H1 (cell line): ENCODE results near the gene PLPPR4. TPM values are rescaled to one million over a fixed set of nuclear protein-coding genes. Genes with fewer than 3 reads are reported as not detected.

Experiments used
- CTCF ChIA-PET: fragments of 300-600 bp; sonication (Branson Sonifier 250); formaldehyde crosslinking; loops from one replicate; lab custom pipeline; 2021; ENCODE audit not compliant: partially characterized antibody; lab: Charles Lee
- POLR2A ChIA-PET: fragments of 300-600 bp; sonication (Branson Sonifier 250); formaldehyde crosslinking; loops from one replicate; lab custom pipeline; 2021; ENCODE audit warnings: inconsistent platforms; ENCODE audit not compliant: partially characterized antibody; lab: Charles Lee
- DNase-seq, 2 experiments: peaks; one replicate each; pipeline versions ENCODE4 v3.0.0 to v3.0.0-alpha.2; 2010 to 2022; ENCODE audit warnings: low spot score in 2 of 2, low read depth in 1 of 2, mixed read lengths in 1 of 2
- FAIRE-seq: peaks from 2 replicates; lab custom pipeline; 2011; peaks lifted over from hg19 to GRCh38; lab: Jason Lieb, UNC
- H2AFZ ChIP-seq: 2 replicates; pipeline ENCODE4 v1.8.1; 2012; ENCODE audit warnings: low read length, inconsistent platforms
- H2AK5ac ChIP-seq: 2 replicates; pipeline ENCODE4 v1.6.1; 2013; ENCODE audit warnings: low read depth, low read length
- H2BK120ac ChIP-seq: replicated peaks from 2 replicates; pipeline ENCODE3; 2013; ENCODE audit warnings: low read depth, low read length, inconsistent platforms
- H2BK12ac ChIP-seq: 2 replicates; pipeline ENCODE4 v1.6.1; 2013; ENCODE audit warnings: low read depth, low read length
- H2BK15ac ChIP-seq: 2 replicates; pipeline ENCODE4 v1.6.1; 2013; ENCODE audit warnings: low read length
- H2BK20ac ChIP-seq: 2 replicates; pipeline ENCODE4 v1.6.1; 2013; ENCODE audit warnings: low read length
- H2BK5ac ChIP-seq: 2 replicates; pipeline ENCODE4 v1.6.1; 2013; ENCODE audit warnings: low read depth, low read length
- H3K14ac ChIP-seq: 2 replicates; pipeline ENCODE4 v1.6.1; 2013; ENCODE audit warnings: inconsistent platforms; ENCODE audit not compliant: insufficient read length
- H3K18ac ChIP-seq: 2 replicates; pipeline ENCODE4 v1.6.1; 2013; ENCODE audit warnings: low read length; ENCODE audit errors: extremely low read depth
- H3K23ac ChIP-seq: 2 replicates; pipeline ENCODE4 v1.6.1; 2013; ENCODE audit warnings: inconsistent platforms; ENCODE audit not compliant: insufficient read length
- H3K23me2 ChIP-seq: 2 replicates; pipeline ENCODE4 v1.6.1; 2013; ENCODE audit warnings: low read depth, low read length
- H3K27ac ChIP-seq: 2 replicates; pipeline ENCODE4 v1.6.1; 2011; ENCODE audit warnings: low read depth, low read length, inconsistent platforms
- H3K27me3 ChIP-seq, 4 experiments: replicated peaks in 1 of 4; 1 replicate in 1 of 4; 2 replicates in 3 of 4; pipeline versions ENCODE4 v1.6.1 to v1.8.1; 2011 to 2013; ENCODE audit warnings: low read length in 3 of 4, mild to moderate bottlenecking in 3 of 4, inconsistent platforms in 2 of 4, mixed read lengths in 2 of 4, moderate library complexity in 1 of 4; ENCODE audit not compliant: control insufficient read depth in 3 of 4, insufficient read depth in 3 of 4; ENCODE audit errors: extremely low read depth in 1 of 4
- H3K36me3 ChIP-seq, 4 experiments: 2 replicates each; pipeline versions ENCODE4 v1.6.1 to v1.8.1; 2011 to 2013; ENCODE audit warnings: mild to moderate bottlenecking in 4 of 4, low read length in 3 of 4, moderate library complexity in 2 of 4, control low read depth in 1 of 4, inconsistent platforms in 1 of 4; ENCODE audit not compliant: insufficient read depth in 4 of 4, control insufficient read depth in 2 of 4
- H3K4ac ChIP-seq: replicated peaks from 2 replicates; pipeline ENCODE3; 2013; ENCODE audit warnings: low read length, low read depth, mixed read lengths, inconsistent platforms; ENCODE audit not compliant: insufficient read length
- H3K4me1 ChIP-seq, 4 experiments: replicated peaks in 1 of 4; 1 replicate in 1 of 4; 2 replicates in 3 of 4; pipeline versions ENCODE4 v1.6.1 to v1.8.1; 2011 to 2013; ENCODE audit warnings: low read length in 3 of 4, inconsistent platforms in 2 of 4, mixed read lengths in 1 of 4; ENCODE audit not compliant: insufficient read depth in 4 of 4, control insufficient read depth in 3 of 4
- H3K4me2 ChIP-seq, 2 experiments: 2 replicates each; pipeline versions ENCODE4 v1.6.1 to v1.8.1; 2011 to 2013; ENCODE audit warnings: low read depth in 2 of 2, low read length in 2 of 2, control low read depth in 1 of 2, inconsistent platforms in 1 of 2, mild to moderate bottlenecking in 1 of 2; ENCODE audit not compliant: insufficient read depth in 1 of 2
- H3K4me3 ChIP-seq, 4 experiments: fragments of 200-600, 300-600 bp in 1 of 4; sonication (generic), shearing (Covaris generic), sonication (Bioruptor Twin) in 1 of 4; 2 replicates each; pipeline versions ENCODE4 v1.5.1 to v1.8.1; 2011 to 2016; ENCODE audit warnings: low read length in 4 of 4, low read depth in 3 of 4, control low read depth in 2 of 4, inconsistent platforms in 2 of 4, mild to moderate bottlenecking in 2 of 4, mixed read lengths in 1 of 4, moderate library complexity in 1 of 4; ENCODE audit not compliant: insufficient read depth in 2 of 4; ENCODE audit errors: extremely low read depth in 1 of 4
- H3K56ac ChIP-seq: replicated peaks from 2 replicates; pipeline ENCODE3; 2013; ENCODE audit warnings: low read depth, mild to moderate bottlenecking, mixed read lengths, low read length, inconsistent platforms; ENCODE audit not compliant: insufficient read length
- H3K79me1 ChIP-seq: 2 replicates; pipeline ENCODE4 v1.6.1; 2013; ENCODE audit warnings: low read depth, low read length, control low read depth
- H3K79me2 ChIP-seq, 2 experiments: 2 replicates each; pipeline versions ENCODE4 v1.6.1 to v1.8.1; 2012 to 2013; ENCODE audit warnings: low read length in 2 of 2, mild to moderate bottlenecking in 2 of 2, inconsistent platforms in 1 of 2; ENCODE audit not compliant: insufficient read depth in 2 of 2, control insufficient read depth in 1 of 2
- H3K9ac ChIP-seq, 4 experiments: replicated peaks in 1 of 4; 1 replicate in 1 of 4; 2 replicates in 3 of 4; pipeline versions ENCODE4 v1.6.1 to v1.8.1; 2011 to 2013; ENCODE audit warnings: low read depth in 3 of 4, low read length in 3 of 4, control low read depth in 2 of 4, mild to moderate bottlenecking in 2 of 4, moderate library complexity in 2 of 4, inconsistent platforms in 1 of 4; ENCODE audit errors: extremely low read depth in 1 of 4
- H3K9me3 ChIP-seq, 2 experiments: 2 replicates each; pipeline versions ENCODE4 v1.6.1 to v1.8.1; 2012 to 2013; ENCODE audit warnings: mild to moderate bottlenecking in 2 of 2, moderate library complexity in 2 of 2, control low read depth in 1 of 2, inconsistent platforms in 1 of 2, low read depth in 1 of 2, low read length in 1 of 2, mixed read lengths in 1 of 2; ENCODE audit not compliant: insufficient read depth in 2 of 2
- H4K20me1 ChIP-seq, 2 experiments: replicated peaks in 1 of 2; 2 replicates each; pipeline versions ENCODE3 to v1.8.1; 2011 to 2013; ENCODE audit warnings: inconsistent platforms in 2 of 2, low read length in 2 of 2, mild to moderate bottlenecking in 1 of 2; ENCODE audit not compliant: insufficient read depth in 2 of 2, control insufficient read depth in 1 of 2
- H4K5ac ChIP-seq: 2 replicates; pipeline ENCODE4 v1.6.1; 2013; ENCODE audit warnings: low read length, low read depth, mixed read lengths, inconsistent platforms; ENCODE audit not compliant: insufficient read length
- H4K8ac ChIP-seq: 2 replicates; pipeline ENCODE4 v1.8.0; 2013; ENCODE audit warnings: mild to moderate bottlenecking, moderate library complexity, low read length, inconsistent platforms; ENCODE audit not compliant: insufficient read depth; ENCODE audit errors: extremely low read depth
- H4K91ac ChIP-seq: replicated peaks from 2 replicates; pipeline ENCODE3; 2013; ENCODE audit warnings: low read length, mixed read lengths, inconsistent platforms; ENCODE audit not compliant: insufficient read length
- BACH1 ChIP-seq: IDR thresholded peaks from 2 replicates; pipeline ENCODE4 v1.6.1; 2012; ENCODE audit warnings: low read length, improper control_type of control experiment
- BRCA1 ChIP-seq: IDR thresholded peaks from 2 replicates; pipeline ENCODE4 v1.6.1; 2012; ENCODE audit warnings: low read depth, low read length, improper control_type of control experiment
- E2F6 ChIP-seq: IDR thresholded peaks from 2 replicates; pipeline ENCODE4 v1.6.1; 2012; ENCODE audit warnings: inconsistent platforms
- HDAC2 ChIP-seq, 2 experiments: fragments of 300-600 bp in 1 of 2; sonication (generic) in 1 of 2; IDR thresholded peaks; 2 replicates each; pipeline ENCODE4 v1.6.1; 2011 to 2012; ENCODE audit warnings: low read depth in 2 of 2, low read length in 2 of 2, mild to moderate bottlenecking in 2 of 2, moderate library complexity in 2 of 2, borderline replicate concordance in 1 of 2, inconsistent platforms in 1 of 2
- JUN ChIP-seq: IDR thresholded peaks from 2 replicates; pipeline ENCODE4 v1.6.1; 2011; ENCODE audit warnings: low read depth, mild to moderate bottlenecking, improper control_type of control experiment, low read length
- KDM1A ChIP-seq: fragments of 200-600, 300-600 bp; sonication (generic); IDR thresholded peaks from 2 replicates; pipeline ENCODE4 v1.7.1; 2016; ENCODE audit warnings: mild to moderate bottlenecking, low read length, borderline replicate concordance
- KDM5A ChIP-seq: fragments of 200-600 bp; IDR thresholded peaks from 2 replicates; pipeline ENCODE4 v1.7.1; 2012; ENCODE audit warnings: mild to moderate bottlenecking, low read length, inconsistent platforms, mixed read lengths
- MAFK ChIP-seq: IDR thresholded peaks from 2 replicates; pipeline ENCODE4 v1.6.1; 2012; ENCODE audit warnings: low read depth, mild to moderate bottlenecking, improper control_type of control experiment, low read length
- RAD21 ChIP-seq, 2 experiments: IDR thresholded peaks in 1 of 2; conservative IDR thresholded peaks in 1 of 2; 2 replicates each; pipeline ENCODE4 v1.6.1; 2011; ENCODE audit warnings: low read depth in 2 of 2, low read length in 2 of 2, improper control_type of control experiment in 1 of 2, inconsistent platforms in 1 of 2, mild to moderate bottlenecking in 1 of 2, moderate library complexity in 1 of 2
- SAP30 ChIP-seq: fragments of 300-600 bp; sonication (generic); IDR thresholded peaks from 2 replicates; pipeline ENCODE4 v1.7.1; 2012; ENCODE audit warnings: low read length, moderate library complexity, mild to moderate bottlenecking, inconsistent platforms; ENCODE audit not compliant: insufficient read depth, insufficient replicate concordance
- TAF1 ChIP-seq: IDR thresholded peaks from 2 replicates; pipeline ENCODE4 v1.6.1; 2011; ENCODE audit warnings: mild to moderate bottlenecking, low read depth, low read length
- ZNF274 ChIP-seq: IDR thresholded peaks from 2 replicates; pipeline ENCODE4 v1.7.0; 2012; ENCODE audit warnings: low read length, borderline replicate concordance; ENCODE audit errors: extremely low read depth
- WGBS, 2 experiments: shearing (Covaris generic) in 1 of 2; methylation state at CpG; one replicate each; pipeline versions ENCODE4 v1.1.6 to v1.1.7; 2013 to 2015; ENCODE audit warnings: low lambda C conversion rate in 2 of 2, mixed read lengths in 2 of 2, inconsistent platforms in 1 of 2, low coverage in 1 of 2, missing lambda C conversion rate in 1 of 2; ENCODE audit not compliant: insufficient replicate concordance in 2 of 2, insufficient coverage in 1 of 2, insufficient read length in 1 of 2; ENCODE audit errors: extremely low coverage in 1 of 2, missing lambda C conversion rate in 1 of 2; 5-methylcytosine and 5-hydroxymethylcytosine counted together
- polyA plus RNA-seq, 7 experiments: library from polyadenylated mRNA; depleted of rRNA in 3 of 7; stranded (reverse) in 5 of 7; unstranded in 2 of 7; fragments of >200 nt in 5 of 7; fragments of 200-250 nt in 2 of 7; gene quantifications; 1 replicate in 5 of 7; 2 replicates in 1 of 7; 4 replicates in 1 of 7; pipeline versions ENCODE4 v1.2.1 to v1.2.3, GENCODE V29; 2011 to 2013; ENCODE audit warnings: missing spikeins in 2 of 7, mixed read lengths in 2 of 7
- total RNA-seq: library from RNA; stranded (reverse); fragmentation: NEBNext Ultra II Directional; extraction: Animal tissue kit (Norgen Biotek cat#: 25700); gene quantifications from 2 replicates; pipeline ENCODE4 v1.2.1, GENCODE V29; 2021

Gene PLPPR4
- total and polyA plus RNA-seq, 2 of the 8 experiments (the other 6 are each of a cell fraction or from before 2014, with no cell fraction given): 0.74 to 2.2 TPM

DNA sequence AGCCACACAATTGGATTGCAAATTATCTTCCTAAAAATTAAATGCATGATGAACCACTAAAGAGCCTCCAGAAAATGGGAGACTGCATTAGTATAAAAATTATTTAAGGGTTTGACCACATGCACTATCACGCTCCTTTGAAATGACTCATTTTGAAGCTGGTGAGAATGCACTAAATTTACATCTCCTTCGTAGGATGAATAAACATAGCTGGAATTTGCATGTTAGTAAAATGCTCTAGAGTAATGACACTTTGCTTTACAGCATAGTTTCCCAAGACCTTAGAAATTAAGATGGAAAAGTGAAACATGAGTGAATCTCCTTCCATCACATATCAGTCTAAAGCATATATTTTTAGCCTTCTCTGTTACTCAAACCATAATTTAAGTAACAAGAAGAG is 2.4 kb downstream of the PLPPR4 start:
- Histone ChIP-seq H3K36me3 (no peaks in the 10 kb centered on the region), H3K23ac (no peak overlapping the region), H2AK5ac (no peak overlapping the region), H3K4me2 (no peak overlapping the region), H3K9ac (no peak overlapping the region), H4K5ac (no peak overlapping the region), H2AFZ (no peak overlapping the region), H3K18ac (no peak overlapping the region), H3K4me3 (no peak overlapping the region), H2BK5ac (no peak overlapping the region), H3K79me1 (no peaks in the 10 kb centered on the region), H3K27ac (no peak overlapping the region), H2BK20ac (no peak overlapping the region), H2BK15ac (no peak overlapping the region), H2BK12ac (no peak overlapping the region), H3K9me3 (no peaks in the 10 kb centered on the region), H4K91ac (no peak overlapping the region), H3K23me2 (peaks cover 11% of the 10 kb centered on the region), H3K14ac (no peak overlapping the region), H3K79me2 (no peaks in the 10 kb centered on the region), H3K4ac (no peak overlapping the region), H4K20me1 (no peaks in the 10 kb centered on the region), H3K27me3 (peaks cover 3 to 16% (median 11%) of the 10 kb centered on the region in 4 experiments), H3K4me1 (no peaks in the 10 kb centered on the region; a peak in 2 of 7 replicates), H2BK120ac (no peak overlapping the region), H3K56ac (no peak overlapping the region), H4K8ac (no peak overlapping the region)
- ChIA-PET CTCF (no interaction called here), POLR2A (no interaction called here)
- FAIRE-seq (no peak), DNase-seq (no peak)
- WGBS, 2 experiments: 96% methylated on average over 2 of the region's 2 CpGs; no CpG with 5 or more reads in 1 of the 2 experiments
- no peak for TF ChIP-seq BACH1
- no peak for TF ChIP-seq JUN
- TF ChIP-seq KDM5A: no peak
- TF ChIP-seq ZNF274: no peak
- TF ChIP-seq MAFK: no peak
- no peak for TF ChIP-seq KDM1A
- TF ChIP-seq RAD21 (IDR thresholded peaks at IDR 0.05 in 1 of 2, conservative IDR thresholded peaks at IDR 0.05 in 1 of 2; ENCODE audit: low read depth in 2 of 2, low read length in 2 of 2): no peak
- no peak for TF ChIP-seq E2F6
- TF ChIP-seq SAP30: no peak
- TF ChIP-seq TAF1: no peak
- TF ChIP-seq BRCA1: no peak
- no peak for TF ChIP-seq HDAC2 (IDR thresholded peaks at IDR 0.05; ENCODE audit: borderline replicate concordance in 1 of 2, low read depth in 2 of 2, low read length in 2 of 2)
